ENCODE measurements around the gene HNRNPM. TPM values are rescaled to one million over a fixed set of nuclear protein-coding genes. Genes with fewer than 3 reads are reported as not detected.

The HNRNPM gene
- total RNA-seq, 1 experiment from 2014 or later = 298 TPM

GRCh38 chr19:8500158-8500557 is 55.4 kb downstream of the HNRNPM start:
- ChIA-PET CTCF (no interaction called here), RAD21 (ENCODE audit: low non-redundant PET in 1 of 2, low total read pairs in 2 of 2, uncharacterized antibody in 2 of 2, unreplicated experiment in 2 of 2) (no interaction called here), POLR2A (no interaction called here)
- Histone ChIP-seq H3K9me3 (ENCODE audit: control insufficient read depth in 1 of 2, insufficient read depth in 1 of 2, low read depth in 1 of 2, low read length in 2 of 2) (no peaks in the 10 kb centered on the region), H4K20me1 (ENCODE audit: insufficient read depth) (no peaks in the 10 kb centered on the region), H3K27me3 (ENCODE audit: insufficient read depth, low read length) (no peaks in the 10 kb centered on the region), H3K27ac (ENCODE audit: low read depth, low read length) (no peak overlapping the region), H2AFZ (ENCODE audit: low read depth, low read length, poor library complexity, severe bottlenecking) (no peak overlapping the region), H3K9me2 (ENCODE audit: insufficient read depth) (no peaks in the 10 kb centered on the region), H3K4me1 (ENCODE audit: control insufficient read depth in 1 of 2, insufficient read depth in 2 of 2, low read length in 2 of 2) (peaks cover 4 to 7% of the 10 kb centered on the region in 2 experiments; a peak in 3 of 4 replicates), H3K4me3 (replicated peaks in 1 of 2; ENCODE audit: low read depth in 1 of 2, low read length in 2 of 2) (no peak overlapping the region), H3K9ac (ENCODE audit: low read length) (no peak overlapping the region), H3K4me2 (ENCODE audit: low read length) (no peak overlapping the region), H3K79me2 (ENCODE audit: insufficient read depth, low read length) (no peaks in the 10 kb centered on the region), H3K36me3 (ENCODE audit: control insufficient read depth in 1 of 2, insufficient read depth in 2 of 2, low read length in 2 of 2) (no peaks in the 10 kb centered on the region)
- DNase-seq (ENCODE audit: low read depth, low spot score) = no peak
- no TSS peak for BruUV-seq (replicated peaks)
- intact Hi-C loops (cut with micrococcal nuclease) = no loop called here
- TF ChIP-seq CBX3 (IDR thresholded peaks at IDR 0.05; ENCODE audit: low read depth) = no peak
- TF ChIP-seq FOSL1 (IDR thresholded peaks at IDR 0.05; ENCODE audit: low read depth) = no peak
- TF ChIP-seq SIN3A (IDR thresholded peaks at IDR 0.05; ENCODE audit: low read depth) = no peak
- TF ChIP-seq TCF7L2 (IDR thresholded peaks at IDR 0.05; ENCODE audit: borderline replicate concordance, extremely low read depth, insufficient read depth, insufficient read length) = no peak
- no peak for TF ChIP-seq CTCF (IDR thresholded peaks at IDR 0.05 in 2 of 3, conservative IDR thresholded peaks at IDR 0.05 in 1 of 3; ENCODE audit: borderline replicate concordance in 1 of 3, insufficient read depth in 1 of 3, low read depth in 2 of 3, low read length in 2 of 3)
- no peak for TF ChIP-seq ZNF274 (IDR thresholded peaks at IDR 0.05; ENCODE audit: low read depth, low read length)
- no peak for TF ChIP-seq POLR2AphosphoS5 (IDR thresholded peaks at IDR 0.05; ENCODE audit: low read depth, low read length)
- TF ChIP-seq EGR1 (IDR thresholded peaks at IDR 0.05; ENCODE audit: low read depth) = no peak
- no peak for TF ChIP-seq ZFX (IDR thresholded peaks at IDR 0.05)
- TF ChIP-seq REST (IDR thresholded peaks at IDR 0.05; ENCODE audit: low read depth) = no peak
- no peak for TF ChIP-seq EZH2phosphoT487 (IDR thresholded peaks at IDR 0.05; ENCODE audit: borderline replicate concordance)
- TF ChIP-seq ATF3 (IDR thresholded peaks at IDR 0.05) = no peak
- no peak for TF ChIP-seq SRF (IDR thresholded peaks at IDR 0.05; ENCODE audit: low read depth)
- TF ChIP-seq ZBTB33 (IDR thresholded peaks at IDR 0.05; ENCODE audit: extremely low read depth, insufficient replicate concordance, low read length) = no peak
- no peak for TF ChIP-seq EZH2 (IDR thresholded peaks at IDR 0.05)
- no peak for TF ChIP-seq JUND (IDR thresholded peaks at IDR 0.05)
- TF ChIP-seq SP1 (IDR thresholded peaks at IDR 0.05; ENCODE audit: low read depth) = no peak
- no peak for ATAC-seq

All from HCT116 (cell line).